ENCODE results near the gene SPINK8. TPM values are rescaled to one million over a fixed set of nuclear protein-coding genes. Genes with fewer than 3 reads are reported as not detected.

Gene SPINK8
- total RNA-seq, 2 donors from 2014 or later = not detected

- WGBS, 2 experiments (ENCODE audit: insufficient coverage in 1 of 2, insufficient read length in 1 of 2) = 76 to 87% methylated on average over 4 of the region's 4 CpGs
Measured at GRCh38 chr3:48278884-48279559, 54.4 kb downstream of the SPINK8 start.

GRCh38 chr3:48276911-48277641 lies 56.4 kb downstream of the SPINK8 start:
- H3K27me3 Mint-ChIP-seq (ENCODE audit: insufficient read depth) = no peaks in the 10 kb centered on the region
- Histone ChIP-seq H3K27me3 (ENCODE audit: control insufficient read depth, insufficient read depth, low read length, poor library complexity, severe bottlenecking) (no peaks in the 10 kb centered on the region), H3K27ac (ENCODE audit: low read depth, low read length) (no peak overlapping the region), H3K36me3 (ENCODE audit: control insufficient read depth, insufficient read depth, low read length) (no peaks in the 10 kb centered on the region), H3K4me1 (ENCODE audit: control insufficient read depth, insufficient read depth, low read length) (peaks cover 13% of the 10 kb centered on the region), H3K9ac (ENCODE audit: extremely low read depth, low read length, poor library complexity, severe bottlenecking) (no peak overlapping the region), H3K4me3 (ENCODE audit: low read length) (no peak overlapping the region), H3K9me3 (ENCODE audit: control insufficient read depth, low read length) (peaks cover 11% of the 10 kb centered on the region)
- DNase-seq = peak; percentile 63
- TF ChIP-seq, protein P1, sequence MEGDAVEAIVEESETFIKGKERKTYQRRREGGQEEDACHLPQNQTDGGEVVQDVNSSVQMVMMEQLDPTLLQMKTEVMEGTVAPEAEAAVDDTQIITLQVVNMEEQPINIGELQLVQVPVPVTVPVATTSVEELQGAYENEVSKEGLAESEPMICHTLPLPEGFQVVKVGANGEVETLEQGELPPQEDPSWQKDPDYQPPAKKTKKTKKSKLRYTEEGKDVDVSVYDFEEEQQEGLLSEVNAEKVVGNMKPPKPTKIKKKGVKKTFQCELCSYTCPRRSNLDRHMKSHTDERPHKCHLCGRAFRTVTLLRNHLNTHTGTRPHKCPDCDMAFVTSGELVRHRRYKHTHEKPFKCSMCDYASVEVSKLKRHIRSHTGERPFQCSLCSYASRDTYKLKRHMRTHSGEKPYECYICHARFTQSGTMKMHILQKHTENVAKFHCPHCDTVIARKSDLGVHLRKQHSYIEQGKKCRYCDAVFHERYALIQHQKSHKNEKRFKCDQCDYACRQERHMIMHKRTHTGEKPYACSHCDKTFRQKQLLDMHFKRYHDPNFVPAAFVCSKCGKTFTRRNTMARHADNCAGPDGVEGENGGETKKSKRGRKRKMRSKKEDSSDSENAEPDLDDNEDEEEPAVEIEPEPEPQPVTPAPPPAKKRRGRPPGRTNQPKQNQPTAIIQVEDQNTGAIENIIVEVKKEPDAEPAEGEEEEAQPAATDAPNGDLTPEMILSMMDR (conservative IDR thresholded peaks at IDR 0.05) = no peak
- no peak overlapping the region for H3K27ac Mint-ChIP-seq
- peaks cover 11% of the 10 kb centered on the region for H3K36me3 Mint-ChIP-seq (ENCODE audit: low read depth)
- no peak overlapping the region for H3K4me3 Mint-ChIP-seq
- WGBS, 2 experiments (ENCODE audit: insufficient coverage in 1 of 2, insufficient read length in 1 of 2) = 92 to 94% methylated on average over 5 to 6 of the region's 7 CpGs
- H3K9me3 Mint-ChIP-seq = peaks cover 11% of the 10 kb centered on the region
- peaks cover 30% of the 10 kb centered on the region for H3K4me1 Mint-ChIP-seq

More at GRCh38 chr3:48278884-48279559, 54.4 kb downstream of the SPINK8 start:
- no peaks in the 10 kb centered on the region for H3K36me3 ChIP-seq (ENCODE audit: control insufficient read depth, insufficient read depth, low read length)
- H3K36me3 Mint-ChIP-seq (ENCODE audit: low read depth) = peaks cover 2% of the 10 kb centered on the region
- H3K4me3 Mint-ChIP-seq = no peak overlapping the region
- peaks cover 11% of the 10 kb centered on the region for H3K4me1 ChIP-seq (ENCODE audit: control insufficient read depth, insufficient read depth, low read length)
- H3K27me3 ChIP-seq (ENCODE audit: control insufficient read depth, insufficient read depth, low read length, poor library complexity, severe bottlenecking) = no peaks in the 10 kb centered on the region
- no peaks in the 10 kb centered on the region for H3K9me3 Mint-ChIP-seq
- TF ChIP-seq, protein P1 (conservative IDR thresholded peaks at IDR 0.05) = no peak
- DNase-seq = peak; percentile 53
- H3K27me3 Mint-ChIP-seq (ENCODE audit: insufficient read depth) = no peaks in the 10 kb centered on the region
- no peak overlapping the region for H3K27ac ChIP-seq (ENCODE audit: low read depth, low read length)
- no peak overlapping the region for H3K9ac ChIP-seq (ENCODE audit: extremely low read depth, low read length, poor library complexity, severe bottlenecking)
- H3K4me1 Mint-ChIP-seq = peaks cover 26% of the 10 kb centered on the region
- H3K27ac Mint-ChIP-seq = no peak overlapping the region
- no peaks in the 10 kb centered on the region for H3K9me3 ChIP-seq (ENCODE audit: control insufficient read depth, low read length)
- H3K4me3 ChIP-seq (ENCODE audit: low read length) = no peak overlapping the region

DNA sequence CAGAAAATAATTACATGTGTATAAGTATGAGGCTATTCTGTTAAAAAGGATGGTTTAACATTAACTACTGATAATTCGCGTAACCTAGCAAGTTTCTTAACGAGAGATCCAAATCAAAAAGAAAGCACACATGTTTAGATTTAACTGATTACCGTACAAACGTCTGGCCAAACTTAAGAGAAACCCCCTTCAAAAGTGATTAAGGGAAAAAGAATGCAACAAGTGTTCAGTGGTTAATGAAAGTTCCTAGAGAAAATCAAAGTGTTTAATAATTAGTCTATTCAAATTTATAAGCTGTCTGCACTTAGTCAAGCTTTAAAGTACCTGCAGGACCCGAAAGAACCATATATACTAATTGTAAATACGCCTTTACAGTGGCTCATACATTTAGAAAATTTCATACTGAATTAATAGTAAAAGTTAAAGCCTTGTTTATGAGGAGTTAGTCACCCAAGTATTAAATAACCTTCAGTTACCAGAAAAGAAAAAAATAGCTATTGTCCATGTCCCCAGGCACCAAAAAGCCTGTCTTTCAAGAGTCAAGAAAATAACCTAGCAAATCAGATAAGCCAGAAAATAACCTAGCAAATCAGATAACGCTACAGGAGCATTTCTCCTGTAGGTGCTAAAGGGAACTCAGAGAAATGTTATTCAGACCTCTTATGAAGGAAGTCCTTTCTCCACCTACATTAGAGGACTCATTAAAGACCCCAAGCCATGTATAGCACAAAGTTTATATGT lies 58.0 kb downstream of the SPINK8 start:
- H3K36me3 Mint-ChIP-seq (ENCODE audit: low read depth) = peaks cover 25% of the 10 kb centered on the region
- Histone ChIP-seq H3K9ac (ENCODE audit: extremely low read depth, low read length, poor library complexity, severe bottlenecking) (no peak overlapping the region), H3K27me3 (ENCODE audit: control insufficient read depth, insufficient read depth, low read length, poor library complexity, severe bottlenecking) (no peaks in the 10 kb centered on the region), H3K27ac (ENCODE audit: low read depth, low read length) (no peak overlapping the region), H3K4me3 (ENCODE audit: low read length) (no peak overlapping the region), H3K4me1 (ENCODE audit: control insufficient read depth, insufficient read depth, low read length) (peaks cover 13% of the 10 kb centered on the region), H3K9me3 (ENCODE audit: control insufficient read depth, low read length) (peaks cover 23% of the 10 kb centered on the region), H3K36me3 (ENCODE audit: control insufficient read depth, insufficient read depth, low read length) (peaks cover 10% of the 10 kb centered on the region)
- DNase-seq = no peak
- 96 to 97% methylated on average over 3 to 8 of the region's 8 CpGs for WGBS, 2 experiments (ENCODE audit: insufficient coverage in 1 of 2, insufficient read length in 1 of 2)
- TF ChIP-seq, protein P1 (conservative IDR thresholded peaks at IDR 0.05) = no peak
- H3K4me1 Mint-ChIP-seq = peaks cover 30% of the 10 kb centered on the region
- peaks cover 25% of the 10 kb centered on the region for H3K9me3 Mint-ChIP-seq
- H3K27ac Mint-ChIP-seq = no peak overlapping the region
- no peaks in the 10 kb centered on the region for H3K27me3 Mint-ChIP-seq (ENCODE audit: insufficient read depth)
- H3K4me3 Mint-ChIP-seq = no peak overlapping the region

All from endodermal cell (in vitro differentiated cells).